ENCODE results near the gene ST3GAL3.

DNA sequence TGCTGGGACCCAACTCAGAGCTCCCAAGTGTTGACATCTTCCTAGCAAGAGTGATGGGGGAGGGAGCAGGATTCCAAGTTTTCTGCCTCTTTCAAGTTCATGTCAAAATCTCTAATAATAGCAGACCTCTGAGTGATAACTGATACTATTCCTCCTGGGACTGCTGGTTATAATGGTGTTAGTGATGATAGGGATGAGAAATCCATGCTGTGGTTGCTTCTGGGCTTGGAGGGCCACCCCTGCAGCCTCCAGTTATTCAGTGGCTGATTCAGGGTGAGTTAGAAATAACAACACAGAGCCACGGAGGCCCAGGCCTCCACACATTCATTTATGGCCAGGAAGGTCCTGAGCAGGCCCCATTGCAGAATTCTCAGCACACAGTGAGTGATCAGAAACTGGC lies 185.7 kb downstream of the ST3GAL3 start:
- TF ChIP-seq CTCF (IDR thresholded peaks at IDR 0.05) (no peak), POLR2A (IDR thresholded peaks at IDR 0.05) (no peak)

Data from Peyer's patch (tissue), 4 donors.